GM12874 (cell line): ENCODE measurements around the gene SGCA.
A peak's percentile ranks its signal among the peaks of the same experiment; 100 is the strongest.

Experiments
- CTCF ChIP-seq: IDR thresholded peaks from 2 replicates; pipeline ENCODE4 v1.5.1; 2011; ENCODE audit warnings: low read depth, mild to moderate bottlenecking, control low read depth, low read length, moderate library complexity; ENCODE audit not compliant: insufficient read depth

The SGCA gene

GRCh38 chr17:50196826-50197225 lies 31.0 kb downstream of the SGCA start:
- TF ChIP-seq CTCF: no peak

GRCh38 chr17:50198026-50198669 lies 32.3 kb downstream of the SGCA start:
- TF ChIP-seq CTCF: peak; percentile 83

- TF ChIP-seq CTCF: no peak
Measured at GRCh38 chr17:50199211-50199802, 33.5 kb downstream of the SGCA start.

GRCh38 chr17:50199803-50200456 lies 34.1 kb downstream of the SGCA start:
- TF ChIP-seq CTCF: no peak

- TF ChIP-seq CTCF: peak; percentile 94
Measured at GRCh38 chr17:50200457-50201275, 34.9 kb downstream of the SGCA start.

- no peak for TF ChIP-seq CTCF
Measured at GRCh38 chr17:50201276-50201854, 35.6 kb downstream of the SGCA start, which contains the start of gene COL1A1. COL1A1 (minus strand) TSS chr17:50201631; CDS start chr17:50201513, 118 bp downstream.
